Measurements from ENCODE around the gene KIF19. TPM values are rescaled to one million over a fixed set of nuclear protein-coding genes. Genes with fewer than 3 reads are reported as not detected.

Gene KIF19
- total RNA-seq, 2 donors from 2014 or later: 0.36 to 0.62 TPM

GRCh38 chr17:74337834-74338500, 11.9 kb downstream of the KIF19 start:
- intact Hi-C loops (cut with DNase I): no loop called here
- Histone ChIP-seq H3K27me3 (replicated peaks; ENCODE audit: insufficient read depth) (peaks cover 5% of the 10 kb centered on the region), H3K4me3 (no peak overlapping the region), H3K27ac (no peak overlapping the region), H3K9me3 (no peaks in the 10 kb centered on the region), H3K4me1 (replicated peaks) (no peaks in the 10 kb centered on the region), H3K36me3 (no peaks in the 10 kb centered on the region)
- 52% methylated on average over 12 of the region's 12 CpGs for WGBS
- DNase-seq (ENCODE audit: low spot score): no peak
- no peak for TF ChIP-seq POLR2A (IDR thresholded peaks at IDR 0.05)

GRCh38 chr17:74339537-74340195, 13.6 kb downstream of the KIF19 start:
- H3K4me1 ChIP-seq (replicated peaks): no peaks in the 10 kb centered on the region
- H3K9me3 ChIP-seq: no peaks in the 10 kb centered on the region
- no peak overlapping the region for H3K4me3 ChIP-seq
- H3K36me3 ChIP-seq: no peaks in the 10 kb centered on the region
- H3K27me3 ChIP-seq (replicated peaks; ENCODE audit: insufficient read depth): peaks cover 5% of the 10 kb centered on the region
- intact Hi-C loops (cut with DNase I): no loop called here
- no peak overlapping the region for H3K27ac ChIP-seq
- WGBS: 90% methylated on average over 17 of the region's 19 CpGs
- TF ChIP-seq POLR2AphosphoS5 (IDR thresholded peaks at IDR 0.05): no peak
- no peak for TF ChIP-seq CTCF (IDR thresholded peaks at IDR 0.05)
- TF ChIP-seq POLR2A (IDR thresholded peaks at IDR 0.05): no peak
- no peak for DNase-seq (ENCODE audit: low spot score)

GRCh38 chr17:74340470-74341023, 14.5 kb downstream of the KIF19 start:
- no peak for DNase-seq (ENCODE audit: low spot score)
- no peak overlapping the region for H3K27ac ChIP-seq
- intact Hi-C loops (cut with DNase I): no loop called here
- no peaks in the 10 kb centered on the region for H3K4me1 ChIP-seq (replicated peaks)
- H3K27me3 ChIP-seq (replicated peaks; ENCODE audit: insufficient read depth): peaks cover 5% of the 10 kb centered on the region
- WGBS: 67% methylated on average over 13 of the region's 13 CpGs
- no peaks in the 10 kb centered on the region for H3K9me3 ChIP-seq
- TF ChIP-seq POLR2A (IDR thresholded peaks at IDR 0.05): no peak
- TF ChIP-seq CTCF (IDR thresholded peaks at IDR 0.05): no peak
- TF ChIP-seq POLR2AphosphoS5 (IDR thresholded peaks at IDR 0.05): no peak
- no peaks in the 10 kb centered on the region for H3K36me3 ChIP-seq
- H3K4me3 ChIP-seq: no peak overlapping the region

- no peak overlapping the region for H3K4me3 ChIP-seq
- TF ChIP-seq POLR2AphosphoS5 (IDR thresholded peaks at IDR 0.05) (no peak), POLR2A (IDR thresholded peaks at IDR 0.05) (no peak), CTCF (IDR thresholded peaks at IDR 0.05) (no peak)
- H3K4me1 ChIP-seq (replicated peaks): no peaks in the 10 kb centered on the region
- no peaks in the 10 kb centered on the region for H3K9me3 ChIP-seq
- WGBS: 86% methylated on average over 10 of the region's 10 CpGs
- intact Hi-C loops (cut with DNase I): no loop called here
- no peak overlapping the region for H3K27ac ChIP-seq
- DNase-seq (ENCODE audit: low spot score): no peak
- H3K27me3 ChIP-seq (replicated peaks; ENCODE audit: insufficient read depth): peaks cover 5% of the 10 kb centered on the region
- no peaks in the 10 kb centered on the region for H3K36me3 ChIP-seq
Observed at GRCh38 chr17:74342224-74342623, 16.2 kb downstream of the KIF19 start.

GRCh38 chr17:74343121-74343520, 17.1 kb downstream of the KIF19 start:
- Histone ChIP-seq H3K4me1 (replicated peaks) (no peaks in the 10 kb centered on the region), H3K36me3 (no peaks in the 10 kb centered on the region), H3K4me3 (no peak overlapping the region), H3K9me3 (no peaks in the 10 kb centered on the region), H3K27ac (no peak overlapping the region), H3K27me3 (replicated peaks; ENCODE audit: insufficient read depth) (peaks cover 5% of the 10 kb centered on the region)
- 98% methylated on average over 8 of the region's 8 CpGs for WGBS
- no peak for DNase-seq (ENCODE audit: low spot score)
- intact Hi-C loops (cut with DNase I): no loop called here
- no peak for TF ChIP-seq CTCF (IDR thresholded peaks at IDR 0.05)
- no peak for TF ChIP-seq POLR2AphosphoS5 (IDR thresholded peaks at IDR 0.05)
- no peak for TF ChIP-seq POLR2A (IDR thresholded peaks at IDR 0.05)
